GM21619 (cell line): ENCODE data around the gene SRY.
"Not testable (repeated sequence)": the region's sequence is repeated elsewhere in the genome, so short reads cannot be mapped to it uniquely, and the experiment has no call there.

Experiments
- ATAC-seq: cut with Tn5 transposase; IDR thresholded peaks from one replicate; pipeline ENCODE4 v1.9.1; 2021; ENCODE audit not compliant: unreplicated experiment

Gene SRY

DNA sequence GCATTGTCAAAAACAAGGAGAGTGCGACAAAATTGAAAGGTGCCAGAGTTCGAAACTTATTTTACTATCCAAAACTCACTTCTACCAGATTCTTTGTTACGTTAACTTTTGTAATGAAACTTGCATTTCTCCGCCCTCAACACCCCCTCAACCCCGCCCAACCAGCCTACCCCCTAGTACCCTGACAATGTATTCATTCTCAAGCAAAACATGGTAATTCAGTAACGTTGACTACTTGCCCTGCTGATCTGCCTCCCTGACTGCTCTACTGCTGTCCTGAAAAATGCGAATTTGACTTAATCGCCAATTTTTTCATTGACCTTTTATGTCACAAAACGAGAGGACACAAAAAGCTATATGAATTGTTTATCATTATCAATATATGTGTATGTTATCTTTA lies at the start of gene SRY:
Gene SRY, minus strand, starts transcription at position 83 of the 400 bp plus-strand sequence. Its CDS starts 79 bp downstream, at position 4.
- ATAC-seq: no peak

DNA sequence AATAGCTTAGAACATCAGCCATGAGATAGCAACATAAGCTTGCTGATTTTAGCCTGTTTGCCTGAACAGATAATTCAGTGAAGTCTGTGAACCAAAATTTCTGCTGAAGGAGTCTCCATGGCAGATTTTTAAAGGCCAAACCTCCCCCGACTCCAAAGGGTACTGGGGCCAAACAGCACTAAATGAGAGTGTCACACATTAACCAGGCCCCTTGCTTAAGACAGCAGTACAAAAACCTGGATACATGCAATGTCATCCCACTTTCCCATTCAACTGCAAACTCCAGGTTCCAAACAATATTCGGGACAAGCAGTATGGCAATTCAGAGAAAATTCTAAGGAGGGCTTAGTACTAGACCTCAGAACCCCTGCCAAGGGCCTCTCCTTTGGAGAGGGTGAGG lies 49.6 kb upstream of the SRY start:
- no peak for ATAC-seq

DNA sequence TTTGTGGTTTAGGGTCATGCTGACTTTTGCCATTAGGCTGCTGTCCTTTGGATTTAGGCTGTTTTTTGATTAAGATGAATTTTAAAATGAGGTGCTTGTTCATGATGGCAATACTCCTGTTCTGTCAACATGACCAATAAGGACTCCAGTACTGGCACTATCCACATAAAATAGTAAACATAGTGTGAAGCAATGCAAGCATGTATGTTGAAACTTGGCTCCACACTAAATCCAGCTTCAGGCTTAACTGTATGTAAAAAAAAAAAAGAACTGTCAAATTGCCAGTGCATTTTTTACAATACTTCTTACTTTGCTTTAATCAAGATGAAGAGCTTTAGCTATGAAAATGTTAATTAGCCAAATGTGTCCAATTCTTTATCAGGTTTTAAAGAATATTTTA lies 47.7 kb upstream of the SRY start:
- no peak for ATAC-seq

DNA sequence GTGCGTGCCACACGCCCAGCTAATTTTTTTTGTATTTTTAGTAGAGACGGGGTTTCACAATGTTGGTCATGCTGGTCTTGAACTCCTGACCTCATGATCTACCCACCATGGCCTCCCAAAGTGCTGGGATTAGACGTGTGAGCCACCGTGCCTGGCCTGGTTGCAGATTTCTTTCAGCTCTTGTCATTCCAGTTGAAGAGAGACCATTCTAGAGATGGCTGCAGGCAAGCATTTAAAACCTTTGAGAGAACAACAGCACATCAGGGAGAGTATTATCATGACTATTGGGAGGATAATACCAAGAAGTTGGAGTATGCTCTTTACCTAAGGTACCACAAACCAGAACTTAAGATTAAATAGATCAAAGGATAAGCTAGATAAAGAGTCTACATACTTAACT lies 41.0 kb upstream of the SRY start:
- no peak for ATAC-seq

DNA sequence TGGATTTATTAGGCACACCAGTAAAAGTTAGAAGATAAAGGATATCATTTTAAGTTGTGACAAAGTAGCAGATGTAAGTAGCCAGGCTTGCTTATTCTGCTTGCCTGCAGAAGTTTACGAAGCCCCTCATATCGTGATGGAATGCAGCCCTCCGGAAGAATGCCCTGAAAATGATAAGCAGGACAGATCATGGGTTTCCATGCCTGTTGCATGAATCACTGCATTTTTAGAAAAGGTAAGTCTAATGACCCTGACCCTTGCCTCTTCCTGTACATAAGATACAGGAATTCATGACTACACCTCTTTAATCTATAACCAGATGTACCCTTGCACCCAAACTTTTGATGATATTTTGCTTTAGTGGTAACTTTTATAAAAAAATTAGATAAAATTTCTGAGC lies 37.0 kb upstream of the SRY start:
- no peak for ATAC-seq

DNA sequence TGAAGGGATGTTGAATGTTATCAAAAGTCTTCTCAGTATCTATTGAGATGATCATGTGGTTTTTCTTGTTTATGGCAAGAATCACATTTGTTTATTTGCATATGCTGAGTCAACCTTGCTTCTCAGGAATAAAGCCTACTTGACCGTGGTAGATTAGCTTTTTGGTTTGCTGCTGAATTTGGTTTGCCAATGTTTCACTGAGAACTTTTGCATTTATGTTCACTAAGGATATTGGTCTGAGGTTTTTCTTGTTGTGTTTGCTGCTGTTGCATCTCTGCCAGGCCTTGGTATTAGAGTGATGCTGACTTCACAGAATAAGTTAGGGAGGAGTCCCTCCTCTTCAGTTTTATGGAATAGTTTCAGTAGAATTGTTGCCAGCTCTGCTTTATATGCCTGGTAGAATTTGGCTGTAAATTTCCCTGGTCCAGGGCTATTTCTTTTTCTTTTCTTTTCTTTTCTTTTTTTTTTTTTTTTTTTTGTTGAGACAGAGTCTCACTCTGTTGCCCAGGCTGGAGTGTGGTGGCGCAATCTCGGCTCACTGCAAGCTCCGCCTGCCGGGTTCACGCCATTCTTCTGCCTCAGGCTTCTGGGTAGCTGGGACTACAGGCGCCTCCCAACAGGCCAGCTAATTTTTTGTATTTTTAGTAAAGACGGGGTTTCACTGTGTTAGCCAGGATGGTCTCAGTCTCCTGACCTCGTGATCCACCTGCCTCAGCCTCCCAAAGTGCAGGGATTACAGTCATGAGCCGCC lies 29.8 kb upstream of the SRY start:
- ATAC-seq: not testable (repeated sequence)

DNA sequence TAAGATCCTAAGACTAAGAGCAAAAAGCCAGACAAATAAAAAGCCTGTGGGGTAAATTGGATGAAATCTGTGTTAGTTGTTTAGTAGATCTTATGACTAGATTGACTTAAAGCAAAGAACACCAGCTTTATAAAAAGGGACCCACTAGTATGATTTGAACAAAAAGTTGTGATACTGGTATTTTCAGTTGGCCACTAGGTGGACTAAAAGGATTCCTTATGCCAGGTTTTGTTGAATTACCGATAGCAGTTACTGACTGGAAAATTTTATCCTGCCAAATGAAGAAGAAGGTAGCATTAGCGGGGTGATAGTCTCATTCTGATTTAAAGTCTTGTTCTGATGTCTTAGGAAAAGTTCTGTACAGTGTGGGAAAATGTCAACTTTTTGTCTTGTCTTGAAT lies 12.8 kb upstream of the SRY start:
- no peak for ATAC-seq

DNA sequence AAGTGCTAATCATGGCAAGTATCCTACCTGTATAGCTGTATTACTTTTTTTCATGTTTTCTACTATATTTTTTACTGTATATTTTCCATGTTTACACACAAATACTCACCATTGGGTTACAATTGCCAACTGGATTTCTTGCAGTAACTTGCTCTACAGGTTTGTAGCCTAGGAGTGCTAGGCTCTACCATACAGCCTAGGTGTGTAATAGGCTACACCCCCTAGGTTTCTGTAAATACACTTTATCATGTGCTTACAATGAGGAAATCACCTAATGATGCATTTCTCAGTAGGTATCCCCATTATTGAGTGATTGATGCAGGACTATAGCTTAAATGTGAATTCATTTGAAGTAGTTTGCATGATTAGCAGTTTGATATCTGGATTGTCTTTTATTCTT lies 10.5 kb upstream of the SRY start:
- ATAC-seq: no peak

DNA sequence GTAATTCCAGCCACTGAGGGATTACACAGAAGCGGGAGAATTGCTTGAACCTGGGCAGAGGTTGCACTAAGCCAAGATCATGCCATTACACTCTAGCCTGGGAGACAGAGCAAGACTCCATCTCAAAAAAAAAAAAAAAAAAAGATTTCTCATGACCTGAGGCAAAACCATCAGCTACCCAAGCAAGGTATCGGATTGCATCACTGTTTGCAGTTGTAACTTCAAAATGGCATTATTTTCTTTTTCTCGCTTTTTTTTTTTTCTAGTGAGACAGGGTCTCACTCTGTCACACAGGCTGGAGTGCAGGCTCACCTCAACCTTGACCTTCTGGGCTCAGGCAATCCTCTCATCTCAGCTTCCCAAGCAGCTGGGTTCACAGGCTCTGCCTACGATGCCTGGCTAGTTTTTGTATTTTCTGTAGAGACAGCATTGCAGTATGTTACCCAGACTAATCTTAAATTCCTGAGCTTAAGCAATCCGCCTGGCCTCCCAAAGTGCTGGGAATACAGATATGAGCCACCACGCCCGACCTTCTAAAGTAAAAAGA lies 9.6 kb upstream of the SRY start:
- ATAC-seq: no peak

DNA sequence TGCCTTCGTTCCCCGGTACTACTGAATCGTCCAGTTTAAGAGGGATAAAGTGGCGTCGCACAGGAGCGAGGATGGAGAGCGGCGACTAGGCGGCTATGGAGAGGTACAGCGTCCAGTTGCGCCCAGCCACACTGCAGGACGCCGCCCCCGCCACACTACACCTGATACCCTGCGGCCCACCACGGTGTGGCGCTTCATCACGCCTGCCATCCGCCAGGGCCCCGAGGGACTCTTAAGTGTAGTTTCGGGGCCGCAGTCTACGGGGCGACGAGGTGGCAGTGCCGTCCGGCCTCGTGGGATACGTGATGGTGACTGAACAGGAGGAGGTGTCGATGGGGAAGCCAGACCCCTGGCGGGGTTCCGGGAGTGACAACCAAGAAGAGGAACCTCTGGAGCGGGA lies 2.3 kb upstream of the SRY start:
- ATAC-seq: no peak

DNA sequence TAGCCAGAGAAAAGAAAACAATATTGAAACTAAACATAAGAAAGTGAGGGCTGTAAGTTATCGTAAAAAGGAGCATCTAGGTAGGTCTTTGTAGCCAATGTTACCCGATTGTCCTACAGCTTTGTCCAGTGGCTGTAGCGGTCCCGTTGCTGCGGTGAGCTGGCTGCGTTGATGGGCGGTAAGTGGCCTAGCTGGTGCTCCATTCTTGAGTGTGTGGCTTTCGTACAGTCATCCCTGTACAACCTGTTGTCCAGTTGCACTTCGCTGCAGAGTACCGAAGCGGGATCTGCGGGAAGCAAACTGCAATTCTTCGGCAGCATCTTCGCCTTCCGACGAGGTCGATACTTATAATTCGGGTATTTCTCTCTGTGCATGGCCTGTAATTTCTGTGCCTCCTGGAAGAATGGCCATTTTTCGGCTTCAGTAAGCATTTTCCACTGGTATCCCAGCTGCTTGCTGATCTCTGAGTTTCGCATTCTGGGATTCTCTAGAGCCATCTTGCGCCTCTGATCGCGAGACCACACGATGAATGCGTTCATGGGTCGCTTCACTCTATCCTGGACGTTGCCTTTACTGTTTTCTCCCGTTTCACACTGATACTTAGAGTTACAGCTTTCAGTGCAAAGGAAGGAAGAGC lies 488 bp downstream of the SRY start:
- ATAC-seq: no peak
